B cell (primary cell): ENCODE results near the gene EVL. TPM values are rescaled to one million over a fixed set of nuclear protein-coding genes. Genes with fewer than 3 reads are reported as not detected.

ENCODE experiments used
- ATAC-seq: fragments of 200-7000 bp; cut with Tn5 transposase; one replicate; pipeline ENCODE4 v1.10.0; 2021; ENCODE audit warnings: low read depth, mild to moderate bottlenecking, moderate number of reproducible peaks, moderate library complexity
- CTCF ChIA-PET: fragments of 350-600 bp; sonication (Branson Sonifier 250); formaldehyde crosslinking; loops from one replicate; lab custom pipeline; 2021; ENCODE audit warnings: antibody characterized with exemption, inconsistent platforms; lab: Charles Lee
- POLR2A ChIA-PET: fragments of 350-600 bp; sonication (Branson Sonifier 250); formaldehyde crosslinking; loops from one replicate; lab custom pipeline; 2021; ENCODE audit warnings: antibody characterized with exemption; lab: Charles Lee
- DNase-seq: peaks from one replicate; pipeline ENCODE4 v3.0.0; 2013
- H2AFZ ChIP-seq: 2 replicates; pipeline ENCODE4 v1.6.1; 2012; ENCODE audit warnings: mild to moderate bottlenecking, low read depth, low read length; ENCODE audit not compliant: insufficient read depth, poor library complexity, severe bottlenecking
- H3K27ac ChIP-seq, 2 donors: 1 replicate in 1 of 2; 2 replicates in 1 of 2; pipeline ENCODE4 v1.5.1; 2012 to 2013; ENCODE audit warnings: low read length in 2 of 2, mild to moderate bottlenecking in 2 of 2, moderate library complexity in 1 of 2
- H3K27me3 ChIP-seq, 4 experiments: fragments of 200-600 bp in 1 of 4; sonication (generic) in 1 of 4; replicated peaks in 1 of 4; 1 replicate in 2 of 4; 2 replicates in 2 of 4; pipeline versions ENCODE4 v1.6.1 to v1.7.0; 2013 to 2016; ENCODE audit warnings: low read length in 3 of 4, mild to moderate bottlenecking in 2 of 4, mixed read lengths in 1 of 4, moderate library complexity in 1 of 4; ENCODE audit not compliant: insufficient read depth in 4 of 4, control insufficient read depth in 3 of 4; ENCODE audit errors: control extremely low read depth in 1 of 4
- H3K36me3 ChIP-seq, 2 experiments: replicated peaks in 1 of 2; 1 replicate in 1 of 2; 2 replicates in 1 of 2; pipeline versions ENCODE4 v1.6.1 to v1.7.1; 2013; ENCODE audit warnings: low read length in 1 of 2; ENCODE audit not compliant: insufficient read depth in 2 of 2, control insufficient read depth in 1 of 2; ENCODE audit errors: control extremely low read depth in 1 of 2, extremely low read depth in 1 of 2
- H3K4me1 ChIP-seq, 2 donors: fragments of 200-600 bp in 1 of 2; sonication (generic) in 1 of 2; 1 replicate in 1 of 2; 2 replicates in 1 of 2; pipeline versions ENCODE4 v1.5.1 to v1.6.1; 2013 to 2017; ENCODE audit warnings: low read length in 2 of 2; ENCODE audit not compliant: control insufficient read depth in 2 of 2, insufficient read depth in 2 of 2
- H3K4me2 ChIP-seq: replicated peaks from 2 replicates; pipeline ENCODE3; 2012; ENCODE audit warnings: mild to moderate bottlenecking, low read depth, low read length; ENCODE audit not compliant: poor library complexity, severe bottlenecking
- H3K4me3 ChIP-seq, 5 experiments: fragments of 200-600 bp in 1 of 5; sonication (generic) in 1 of 5; 1 replicate in 3 of 5; 2 replicates in 2 of 5; pipeline versions ENCODE4 v1.5.1 to v1.7.0; 2011 to 2016; ENCODE audit warnings: low read length in 4 of 5, mild to moderate bottlenecking in 4 of 5, low read depth in 2 of 5, control low read depth in 1 of 5, moderate library complexity in 1 of 5; ENCODE audit not compliant: insufficient read depth in 1 of 5; ENCODE audit errors: control extremely low read depth in 1 of 5, extremely low read depth in 1 of 5
- H3K79me2 ChIP-seq: fragments of 200-600 bp; sonication (generic); one replicate; pipeline ENCODE4 v1.6.0; 2016; ENCODE audit warnings: low read length; ENCODE audit not compliant: control insufficient read depth, insufficient read depth
- H3K9ac ChIP-seq: fragments of 200-600 bp; sonication (generic); 2 replicates; pipeline ENCODE4 v1.6.1; 2017; ENCODE audit warnings: mild to moderate bottlenecking, low read length, moderate library complexity
- H3K9me3 ChIP-seq, 3 donors: one replicate each; pipeline versions ENCODE4 v1.6.1 to v1.7.1; 2013; ENCODE audit warnings: low read length in 2 of 3; ENCODE audit not compliant: control insufficient read depth in 2 of 3, insufficient read depth in 1 of 3; ENCODE audit errors: control extremely low read depth in 1 of 3
- H4K20me1 ChIP-seq: 2 replicates; pipeline ENCODE4 v1.6.0; 2012; ENCODE audit warnings: mild to moderate bottlenecking, low read length; ENCODE audit not compliant: insufficient read depth, control insufficient read depth, poor library complexity, severe bottlenecking
- H3K27ac Mint-ChIP-seq: one replicate; pipeline ENCODE4 v1.8.0; 2021; ENCODE audit warnings: mixed read lengths
- H3K27me3 Mint-ChIP-seq: one replicate; pipeline ENCODE4 v1.8.0; 2021; ENCODE audit warnings: mixed read lengths
- H3K4me1 Mint-ChIP-seq: one replicate; pipeline ENCODE4 v1.8.0; 2021; ENCODE audit warnings: mixed read lengths
- H3K4me3 Mint-ChIP-seq: one replicate; pipeline ENCODE4 v1.8.0; 2021; ENCODE audit warnings: mixed read lengths
- H3K9me3 Mint-ChIP-seq: one replicate; pipeline ENCODE4 v1.8.0; 2022; ENCODE audit warnings: mixed read lengths; ENCODE audit not compliant: insufficient read depth
- CTCF ChIP-seq: fragments of 200-600 bp; IDR thresholded peaks from one replicate; pipeline ENCODE4 v1.8.0; 2022; ENCODE audit warnings: antibody characterized with exemption, mild to moderate bottlenecking
- EZH2 ChIP-seq: IDR thresholded peaks from 2 replicates; pipeline ENCODE4 v1.6.1; 2012; ENCODE audit warnings: borderline replicate concordance, low read depth, mild to moderate bottlenecking, moderate library complexity, low read length; ENCODE audit not compliant: insufficient read depth, poor library complexity, severe bottlenecking
- WGBS: methylation state at CpG from one replicate; pipeline ENCODE4 v1.1.5; 2013; ENCODE audit warnings: missing lambda C conversion rate; ENCODE audit not compliant: insufficient coverage; 5-methylcytosine and 5-hydroxymethylcytosine counted together
- intact Hi-C: fragments of 100-400 bp; cut with micrococcal nuclease; formaldehyde crosslinking; loops from one replicate; pipeline ENCODE4 v1.10.0; 2022
- polyA plus RNA-seq: library from polyadenylated mRNA; depleted of rRNA; stranded (reverse); fragments of >200 nt; gene quantifications from 2 replicates; pipeline ENCODE4 v1.2.3, GENCODE V29; 2012
- total RNA-seq, 2 donors: library from RNA; stranded (reverse); fragments of 120-200 nt in 1 of 2; gene quantifications; 1 replicate in 1 of 2; 2 replicates in 1 of 2; pipeline versions ENCODE4 v1.2.3 to v1.2.4, GENCODE V29; 2013 to 2022

Gene EVL
- total and polyA plus RNA-seq, 2 donors (not counting 1 experiment from before 2014, with no cell fraction given) = 486 to 892 TPM

DNA sequence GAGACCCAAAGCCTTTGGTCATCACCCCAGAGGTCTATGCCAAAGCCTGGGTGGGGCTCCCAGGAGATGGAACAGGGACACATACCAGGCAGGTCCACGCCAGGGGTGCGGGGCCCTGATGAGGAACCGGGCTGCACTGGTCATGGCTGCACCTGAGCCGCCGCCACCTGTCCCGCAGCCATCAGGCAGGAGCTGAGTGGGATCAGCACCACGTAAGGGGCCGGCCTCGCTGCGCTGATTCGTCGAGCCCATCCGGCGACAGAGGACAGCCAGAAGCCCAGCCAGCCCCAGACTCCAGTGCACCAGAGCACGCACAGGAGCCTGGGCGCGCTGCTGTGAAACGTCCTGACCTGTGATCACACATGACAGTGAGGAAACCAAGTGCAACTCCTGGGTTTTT is 78.3 kb downstream of the EVL start:
- H3K4me2 ChIP-seq = no peak overlapping the region
- no peaks in the 10 kb centered on the region for H3K27me3 ChIP-seq
- ChIA-PET CTCF (no interaction called here), POLR2A (no interaction called here)
- TF ChIP-seq CTCF (no peak), EZH2 (no peak)
- Mint-ChIP-seq H3K4me1 (peaks cover 26% of the 10 kb centered on the region), H3K27me3 (no peaks in the 10 kb centered on the region), H3K4me3 (no peak overlapping the region), H3K9me3 (no peaks in the 10 kb centered on the region), H3K27ac (no peak overlapping the region)
- peaks cover 0 to 57% of the 10 kb centered on the region in 2 experiments for H3K36me3 ChIP-seq
- ATAC-seq (no peak), DNase-seq (no peak)
- H2AFZ ChIP-seq = no peak overlapping the region
- peaks cover 0 to 3% (median 0%) of the 10 kb centered on the region in 3 donors for H3K9me3 ChIP-seq
- no peaks in the 10 kb centered on the region for H3K79me2 ChIP-seq
- WGBS = 97% methylated on average over 18 of the region's 18 CpGs
- H3K4me3 ChIP-seq = no peak overlapping the region
- intact Hi-C loops = no loop called here
- H3K4me1 ChIP-seq = peaks cover 22 to 24% of the 10 kb centered on the region in 2 donors
- H3K27ac ChIP-seq = no peak overlapping the region
- H4K20me1 ChIP-seq = peaks cover 49% of the 10 kb centered on the region
- H3K9ac ChIP-seq = no peak overlapping the region

DNA sequence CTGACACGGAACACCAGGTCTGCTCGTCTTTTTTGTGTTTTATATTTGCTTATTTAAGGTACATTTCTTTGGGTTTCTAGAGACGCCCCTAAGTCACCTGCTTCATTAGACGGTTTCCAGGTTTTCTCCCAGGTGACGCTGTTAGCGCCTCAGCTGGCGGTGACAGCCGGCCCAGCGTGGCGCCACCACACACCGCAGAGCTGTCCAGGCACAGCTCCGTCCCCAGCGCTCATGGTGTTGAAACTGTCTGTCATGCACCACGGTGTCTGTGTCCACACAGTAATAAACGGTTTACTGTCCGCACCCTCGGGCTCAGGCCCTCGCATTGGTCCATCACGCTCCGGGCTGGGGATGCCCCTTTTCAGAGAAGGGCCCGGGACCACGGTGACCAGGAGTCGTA is 78.7 kb downstream of the EVL start:
- no peaks in the 10 kb centered on the region for H3K9me3 Mint-ChIP-seq
- peaks cover 22 to 24% of the 10 kb centered on the region in 2 donors for H3K4me1 ChIP-seq
- H3K4me2 ChIP-seq = no peak overlapping the region
- no peak overlapping the region for H3K27ac ChIP-seq
- H2AFZ ChIP-seq = no peak overlapping the region
- no peak overlapping the region for H3K9ac ChIP-seq
- peaks cover 27% of the 10 kb centered on the region for H3K4me1 Mint-ChIP-seq
- no peak overlapping the region for H3K27ac Mint-ChIP-seq
- peaks cover 0 to 3% (median 0%) of the 10 kb centered on the region in 3 donors for H3K9me3 ChIP-seq
- ATAC-seq = no peak
- intact Hi-C loops = no loop called here
- no peak for TF ChIP-seq CTCF
- no peak for TF ChIP-seq EZH2
- no peak for DNase-seq
- H3K36me3 ChIP-seq = peaks cover 0 to 53% of the 10 kb centered on the region in 2 experiments
- H3K4me3 Mint-ChIP-seq = no peak overlapping the region
- ChIA-PET CTCF (interaction anchor here (5.4 kb wide), 1 partner anchor 48 kb away, joined by 32 read pairs; no protein-coding TSS in a partner anchor), POLR2A (no interaction called here)
- no peaks in the 10 kb centered on the region for H3K79me2 ChIP-seq
- 96% methylated on average over 23 of the region's 23 CpGs for WGBS
- H4K20me1 ChIP-seq = peaks cover 45% of the 10 kb centered on the region
- no peaks in the 10 kb centered on the region for H3K27me3 Mint-ChIP-seq
- no peaks in the 10 kb centered on the region for H3K27me3 ChIP-seq
- H3K4me3 ChIP-seq = no peak overlapping the region
